ENCODE measurements around the gene NUDT4. TPM values are rescaled to one million over a fixed set of nuclear protein-coding genes. Genes with fewer than 3 reads are reported as not detected.

Gene NUDT4
- total and polyA plus RNA-seq, 2 of the 13 experiments (the other 11 are each of a cell fraction or from before 2014, with no cell fraction given), result 37.3 to 70.1 TPM

DNA sequence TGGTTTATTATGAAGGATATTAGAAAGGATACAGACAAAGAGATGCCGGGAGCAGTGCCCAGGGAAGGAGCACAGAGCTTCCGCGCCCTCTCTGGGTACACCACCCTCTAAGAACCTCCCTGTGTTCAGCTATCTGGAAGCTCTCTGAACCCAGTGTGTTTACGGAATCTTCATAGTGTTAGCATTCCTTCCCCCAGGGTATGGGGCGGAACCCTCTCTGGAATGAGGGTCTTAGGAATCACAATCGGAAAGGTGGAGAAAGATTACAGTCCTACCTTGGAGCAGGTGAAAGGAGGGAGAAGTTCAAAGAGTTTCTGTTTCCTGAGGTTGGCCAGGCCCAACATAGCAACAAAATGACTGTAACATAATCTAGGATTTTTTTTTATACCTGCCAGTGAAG, 6.8 kb upstream of the NUDT4 start:
- no peaks in the 10 kb centered on the region for H3K36me3 ChIP-seq (replicated peaks in 1 of 2; ENCODE audit: control insufficient read depth in 1 of 2, insufficient read depth in 2 of 2, low read length in 2 of 2)
- H3K9ac ChIP-seq (ENCODE audit: insufficient read depth, low read depth, low read length), result no peak overlapping the region
- peaks cover 43% of the 10 kb centered on the region for H3K4me1 ChIP-seq (ENCODE audit: insufficient read depth, low read length)
- H3K4me2 ChIP-seq (ENCODE audit: low read depth, low read length), result no peak overlapping the region
- peaks cover 10% of the 10 kb centered on the region for H3K79me2 ChIP-seq (ENCODE audit: insufficient read depth, low read length)
- in situ Hi-C loops (cut with HindIII; ENCODE audit: extremely low pct_ligation_motif_present, low pct_unique_long_range_greater_than_20kb), result no loop called here
- intact Hi-C loops (cut with micrococcal nuclease; ENCODE audit: unreplicated experiment), result no loop called here
- H3K27me3 ChIP-seq (ENCODE audit: control insufficient read depth in 1 of 2, insufficient read depth in 2 of 2, low read length in 2 of 2), result no peaks in the 10 kb centered on the region
- no peak for TF ChIP-seq ZNF546 (CRISPR knock-in tag; conservative IDR thresholded peaks at IDR 0.05)
- no peak for TF ChIP-seq SRSF9 (IDR thresholded peaks at IDR 0.05; ENCODE audit: borderline replicate concordance, insufficient read depth, low read depth, low read length, poor library complexity, severe bottlenecking)
- no peak for TF ChIP-seq ZNF30 (CRISPR knock-in tag; IDR thresholded peaks at IDR 0.05)
- TF ChIP-seq, protein P1, sequence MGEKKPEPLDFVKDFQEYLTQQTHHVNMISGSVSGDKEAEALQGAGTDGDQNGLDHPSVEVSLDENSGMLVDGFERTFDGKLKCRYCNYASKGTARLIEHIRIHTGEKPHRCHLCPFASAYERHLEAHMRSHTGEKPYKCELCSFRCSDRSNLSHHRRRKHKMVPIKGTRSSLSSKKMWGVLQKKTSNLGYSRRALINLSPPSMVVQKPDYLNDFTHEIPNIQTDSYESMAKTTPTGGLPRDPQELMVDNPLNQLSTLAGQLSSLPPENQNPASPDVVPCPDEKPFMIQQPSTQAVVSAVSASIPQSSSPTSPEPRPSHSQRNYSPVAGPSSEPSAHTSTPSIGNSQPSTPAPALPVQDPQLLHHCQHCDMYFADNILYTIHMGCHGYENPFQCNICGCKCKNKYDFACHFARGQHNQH (CRISPR knock-in tag; IDR thresholded peaks at IDR 0.05), result no peak
- TF ChIP-seq MAFG (CRISPR knock-in tag; IDR thresholded peaks at IDR 0.05), result no peak
- no peak for TF ChIP-seq SALL1 (CRISPR knock-in tag; IDR thresholded peaks at IDR 0.05)
- no peak for TF ChIP-seq ZNF432 (CRISPR knock-in tag; IDR thresholded peaks at IDR 0.05; ENCODE audit: borderline replicate concordance)
- TF ChIP-seq ZNF704 (CRISPR knock-in tag; IDR thresholded peaks at IDR 0.05; ENCODE audit: borderline replicate concordance), result no peak
- TF ChIP-seq TOPORS (CRISPR knock-in tag; IDR thresholded peaks at IDR 0.05), result no peak
- TF ChIP-seq ZNF670 (CRISPR knock-in tag; IDR thresholded peaks at IDR 0.05; ENCODE audit: borderline replicate concordance), result no peak
- no peak for TF ChIP-seq NFATC3 (CRISPR knock-in tag; IDR thresholded peaks at IDR 0.05)
- H3K27ac ChIP-seq (ENCODE audit: extremely low read length, insufficient read depth, low read length), result no peak overlapping the region
- no peaks in the 10 kb centered on the region for H3K9me3 ChIP-seq (ENCODE audit: low read length)
- H3K4me3 ChIP-seq (replicated peaks in 1 of 3; ENCODE audit: insufficient read depth in 1 of 3, low read depth in 2 of 3, low read length in 3 of 3), result no peak overlapping the region
- CTCF ChIA-PET (ENCODE audit: low intra/inter-chr PET ratio, low total read pairs), result no interaction called here
- no peak for DNase-seq (ENCODE audit: low spot score)
- no peak overlapping the region for H2AFZ ChIP-seq (ENCODE audit: low read length)
- WGBS (ENCODE audit: low lambda C conversion rate), result 93% methylated on average over 6 of the region's 6 CpGs
- POLR2A ChIA-PET, result no interaction called here
- H4K20me1 ChIP-seq (ENCODE audit: insufficient read depth, low read length), result no peaks in the 10 kb centered on the region
- FAIRE-seq, result no peak
- BruUV-seq (replicated peaks), result no TSS peak
- ATAC-seq, result no peak; the same call in 2 of the 3 replicates

Measured in HepG2 (cell line).